GM12891 (cell line): ENCODE results near the gene GNLY.

ENCODE experiments used
- DNase-seq: peaks from one replicate; pipeline ENCODE4 v3.0.0; 2011; ENCODE audit warnings: low spot score; ENCODE audit not compliant: insufficient read length
- FAIRE-seq: peaks from 2 replicates; lab custom pipeline; 2011; peaks lifted over from hg19 to GRCh38; lab: Jason Lieb, UNC
- PAX5 ChIP-seq: IDR thresholded peaks from 2 replicates; pipeline ENCODE4 v1.6.1; 2011; ENCODE audit warnings: low read length, moderate library complexity, mild to moderate bottlenecking; ENCODE audit not compliant: insufficient read depth, severe bottlenecking
- POLR2A ChIP-seq: IDR thresholded peaks from 2 replicates; pipeline ENCODE4 v1.6.1; 2011; ENCODE audit warnings: low read depth, low read length, control low read depth
- POLR2AphosphoS5 ChIP-seq: IDR thresholded peaks from 2 replicates; pipeline ENCODE4 v1.6.1; 2011; ENCODE audit warnings: low read depth, low read length, control low read depth
- POU2F2 ChIP-seq: IDR thresholded peaks from 2 replicates; pipeline ENCODE4 v1.6.1; 2011; ENCODE audit warnings: low read depth, mild to moderate bottlenecking, control low read depth, low read length, moderate library complexity
- SPI1 ChIP-seq: IDR thresholded peaks from 2 replicates; pipeline ENCODE4 v1.6.1; 2011; ENCODE audit warnings: low read depth, low read length, control low read depth
- TAF1 ChIP-seq: IDR thresholded peaks from 2 replicates; pipeline ENCODE4 v1.6.1; 2011; ENCODE audit warnings: low read depth, low read length, control low read depth

GNLY gene

DNA sequence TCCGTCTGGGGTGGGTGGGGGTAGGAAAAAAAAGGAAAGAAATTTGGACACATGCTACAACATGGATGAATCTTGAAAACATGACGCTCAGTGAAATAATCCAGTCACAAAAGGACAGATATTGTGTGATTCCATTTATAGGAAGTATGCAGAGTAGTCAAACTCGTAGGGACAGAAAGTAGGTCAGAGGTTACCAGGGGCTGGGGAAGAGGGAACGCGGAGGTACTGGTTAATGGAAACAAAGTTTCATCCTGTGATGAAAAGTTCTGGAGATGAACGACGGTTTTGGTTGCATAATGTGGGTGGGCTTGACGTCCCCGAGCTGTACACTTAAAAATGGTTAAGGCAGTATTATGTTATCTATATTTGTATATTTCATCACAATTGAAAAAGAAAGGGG is 21.7 kb upstream of the GNLY start:
- FAIRE-seq, result peak; percentile 67
- TF ChIP-seq PAX5, result no peak
- TF ChIP-seq SPI1, result no peak
- no peak for TF ChIP-seq TAF1
- no peak for TF ChIP-seq POLR2A
- TF ChIP-seq POLR2AphosphoS5, result no peak
- no peak for DNase-seq

DNA sequence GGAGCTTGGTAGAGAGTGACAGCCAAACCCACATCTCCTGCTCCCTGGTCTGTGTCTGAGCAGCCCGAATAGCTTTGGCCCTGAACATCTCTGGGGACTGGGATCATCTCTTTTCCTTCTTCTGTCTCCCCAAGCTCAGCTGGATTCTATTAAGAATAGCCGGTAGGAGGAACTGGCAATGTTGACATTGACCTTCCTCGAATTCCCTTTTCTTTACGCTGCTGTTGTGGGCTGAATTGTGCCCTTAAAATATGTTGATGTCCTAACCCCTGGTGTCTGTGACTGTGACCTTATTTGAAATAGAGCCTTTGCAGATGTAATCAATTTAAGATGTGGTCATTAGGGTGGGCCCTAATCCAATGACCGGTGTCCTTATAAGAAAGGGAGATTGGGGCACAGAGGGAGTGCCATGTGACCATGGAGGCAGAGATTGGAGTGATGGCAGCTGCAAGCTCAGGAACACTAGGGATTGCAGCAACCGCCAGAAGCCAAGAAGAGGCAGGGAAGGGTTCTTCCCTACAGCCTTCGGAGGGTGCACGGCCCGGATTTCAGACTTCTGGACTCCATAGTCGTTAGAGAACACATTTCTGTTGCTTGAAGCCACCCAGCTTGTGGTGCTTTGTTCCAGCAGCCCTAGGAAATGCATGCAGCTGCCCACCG is 20.3 kb upstream of the GNLY start:
- TF ChIP-seq POLR2A, result no peak
- TF ChIP-seq POU2F2, result no peak
- no peak for TF ChIP-seq PAX5
- no peak for TF ChIP-seq SPI1
- no peak for TF ChIP-seq POLR2AphosphoS5
- no peak for TF ChIP-seq TAF1
- DNase-seq (no peak), FAIRE-seq (no peak)

DNA sequence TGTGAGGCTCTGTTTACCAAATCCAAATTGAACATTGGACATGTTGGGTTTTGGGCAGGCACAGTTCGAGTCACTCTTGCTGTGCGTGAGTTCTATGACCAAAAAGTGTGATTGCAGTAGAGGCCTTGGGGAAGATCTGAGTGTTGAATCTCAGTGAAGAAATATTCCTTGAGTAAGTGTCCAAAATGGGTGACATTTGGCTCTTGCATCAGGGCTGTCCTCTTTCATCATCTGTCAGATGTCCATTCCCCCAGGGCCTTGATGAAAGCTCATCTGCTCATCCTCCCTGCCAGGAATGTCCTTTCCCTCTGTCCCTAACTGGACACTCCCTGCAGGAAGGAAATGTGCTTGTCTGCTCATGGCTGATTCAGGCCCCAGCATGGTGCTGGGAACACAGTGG is 19.7 kb upstream of the GNLY start:
- DNase-seq (no peak), FAIRE-seq (peak; percentile 35)
- TF ChIP-seq POLR2A (no peak), TAF1 (no peak), POU2F2 (no peak), SPI1 (no peak), PAX5 (no peak), POLR2AphosphoS5 (no peak)

DNA sequence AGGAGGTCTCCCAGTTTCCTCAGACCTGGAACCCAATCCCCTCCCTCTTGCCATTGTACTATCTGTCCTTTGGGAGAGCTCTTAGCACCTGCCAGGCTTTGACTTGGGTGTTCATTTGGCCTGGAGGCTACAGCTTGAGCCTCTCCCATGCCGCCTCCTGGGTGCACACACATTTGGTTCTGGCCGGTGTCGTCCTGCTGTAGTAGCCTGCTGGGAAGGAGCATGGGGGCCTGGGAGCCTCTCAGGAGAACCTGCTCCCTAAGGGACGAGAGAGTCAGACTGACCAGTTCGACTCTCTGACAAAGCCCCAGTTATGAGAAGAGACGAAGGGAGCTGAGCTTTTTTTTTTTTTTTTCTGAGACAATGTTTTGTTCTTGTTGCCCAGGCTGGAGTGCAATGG is 18.7 kb upstream of the GNLY start:
- DNase-seq, result no peak
- TF ChIP-seq POLR2AphosphoS5, result no peak
- TF ChIP-seq PAX5, result no peak
- no peak for TF ChIP-seq POU2F2
- no peak for TF ChIP-seq TAF1
- TF ChIP-seq POLR2A, result no peak
- FAIRE-seq, result no peak

DNA sequence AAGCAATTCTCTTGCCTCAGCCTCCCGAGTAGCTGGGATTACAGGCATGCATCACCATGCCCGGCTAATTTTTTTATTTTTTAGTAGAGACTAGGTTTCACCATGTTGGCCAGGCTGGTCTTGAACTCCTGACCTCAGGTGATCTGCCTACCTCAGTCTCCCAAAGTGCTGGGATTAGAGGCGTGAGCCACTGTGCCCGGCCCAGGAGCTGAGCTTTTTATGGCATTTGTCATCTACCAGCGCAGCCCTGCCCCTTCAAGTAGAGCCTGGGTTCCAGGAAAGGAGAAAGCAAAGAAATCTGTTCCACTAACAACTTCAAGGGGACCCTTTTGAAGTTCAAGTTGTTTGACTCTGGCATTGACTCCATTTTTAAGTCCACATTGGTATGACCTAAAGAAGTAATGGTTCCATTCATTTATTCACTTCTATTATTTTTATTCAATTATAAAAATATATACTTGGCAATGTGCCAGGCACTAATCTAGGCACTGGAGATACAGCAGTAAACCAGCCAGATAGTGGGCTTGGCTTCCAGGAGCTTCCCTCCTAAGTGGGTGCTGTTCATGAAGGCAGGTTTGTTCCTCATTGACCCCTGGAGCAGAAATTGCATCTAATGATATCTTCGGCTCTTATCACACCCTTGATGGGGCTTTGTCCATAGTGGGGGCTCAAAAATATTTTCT is 18.2 kb upstream of the GNLY start:
- no peak for TF ChIP-seq POLR2A
- DNase-seq (no peak), FAIRE-seq (no peak)

DNA sequence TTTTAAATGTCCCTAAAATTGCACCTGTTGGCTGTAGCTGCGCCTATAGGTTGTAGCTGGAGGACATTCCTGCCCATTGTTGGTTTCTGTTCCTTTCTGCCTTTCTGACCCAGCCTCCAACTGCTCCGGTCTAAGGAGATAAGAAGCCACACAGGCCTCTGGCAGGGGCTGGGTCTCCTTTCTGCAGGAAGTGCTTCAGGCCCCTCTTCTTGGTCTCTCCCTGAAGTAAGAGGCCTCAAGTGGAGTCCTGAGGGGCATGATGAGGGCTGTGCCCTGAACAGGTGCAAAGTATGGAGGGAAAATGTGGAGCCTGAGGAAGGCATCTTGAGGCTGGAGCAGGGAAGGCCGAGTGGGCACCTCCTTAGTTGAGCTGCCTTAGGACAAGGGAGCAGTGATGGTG is 15.8 kb upstream of the GNLY start:
- DNase-seq (no peak), FAIRE-seq (no peak)
- no peak for TF ChIP-seq SPI1
- no peak for TF ChIP-seq PAX5
- no peak for TF ChIP-seq POLR2A
- no peak for TF ChIP-seq POU2F2
- no peak for TF ChIP-seq POLR2AphosphoS5
- TF ChIP-seq TAF1, result no peak

DNA sequence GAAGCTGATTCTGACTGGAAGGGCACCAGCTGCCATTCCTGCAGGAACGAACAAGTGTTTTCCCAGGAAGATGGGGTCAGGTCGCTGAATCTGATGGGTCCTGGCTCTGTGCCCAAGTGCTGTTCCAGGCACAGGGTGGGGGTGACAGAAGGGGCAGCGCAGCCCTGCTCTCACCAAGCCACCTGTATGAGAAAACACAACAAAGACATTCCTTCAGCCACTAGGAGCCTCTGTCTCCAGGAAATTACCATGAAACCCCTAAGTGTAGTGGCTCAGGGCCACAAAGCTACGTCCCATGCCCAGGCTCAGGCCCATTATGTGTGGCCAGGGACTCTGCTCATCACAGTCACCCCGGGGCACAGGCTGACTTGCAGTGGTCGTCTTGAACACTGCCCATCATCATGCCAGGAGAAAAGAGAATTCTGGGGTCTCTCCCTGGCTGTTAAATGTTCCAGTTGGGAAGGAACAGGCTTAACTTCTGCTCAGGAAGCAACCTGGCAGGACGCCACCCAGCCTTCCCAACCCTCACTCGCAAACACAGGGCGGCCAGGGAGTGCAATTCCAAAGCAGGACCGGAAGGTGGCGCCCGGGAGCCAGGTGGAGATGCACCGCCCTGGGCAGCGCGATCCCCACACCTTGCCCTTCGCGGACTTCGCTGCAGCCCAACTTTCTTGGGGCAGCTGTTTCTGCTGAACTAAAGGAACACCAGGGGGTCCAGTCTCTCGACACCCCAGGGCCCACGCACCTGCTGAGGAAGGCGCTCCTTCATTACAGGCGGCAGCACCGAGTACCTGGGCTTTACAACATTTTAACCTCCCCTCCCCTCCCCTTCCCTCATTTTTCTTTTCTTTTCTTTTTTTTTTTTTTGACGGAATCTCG is 15.1 kb upstream of the GNLY start:
- peak; percentile 78 for DNase-seq
- peak; percentile 78 for FAIRE-seq
- no peak for TF ChIP-seq POLR2AphosphoS5
- no peak for TF ChIP-seq TAF1
- no peak for TF ChIP-seq POLR2A
- no peak for TF ChIP-seq PAX5
- TF ChIP-seq SPI1, result no peak
- TF ChIP-seq POU2F2, result no peak

DNA sequence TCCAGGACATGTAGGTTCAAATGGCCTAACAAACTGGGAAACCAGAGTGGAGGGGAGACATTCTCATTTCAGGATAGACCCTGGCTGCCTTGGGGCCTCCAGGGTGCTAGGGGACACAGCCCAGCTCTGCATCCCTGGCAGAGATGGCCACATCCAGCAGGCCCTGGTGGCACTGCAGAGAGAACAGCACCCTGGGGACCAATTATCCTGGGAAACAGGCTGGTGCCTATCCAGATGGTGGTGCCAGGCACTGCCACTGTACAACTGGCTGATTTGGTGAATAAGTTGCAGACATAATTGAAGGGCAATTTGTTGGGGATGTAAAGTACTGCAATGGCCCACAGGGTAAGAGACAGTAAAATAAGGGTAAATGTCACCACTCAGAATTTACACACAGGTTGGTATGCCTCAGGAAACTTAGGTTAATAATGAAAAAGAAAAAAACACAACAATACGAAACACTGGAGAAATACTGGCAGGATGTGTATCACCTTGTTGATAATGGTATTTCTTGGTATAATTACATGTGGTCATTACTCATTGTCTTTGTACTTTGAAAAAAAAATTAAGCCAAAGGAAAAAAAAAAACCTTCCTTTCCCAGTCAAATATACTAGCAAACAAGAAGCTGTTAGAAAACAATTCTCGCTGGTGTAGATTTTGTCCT is 13.3 kb upstream of the GNLY start:
- no peak for FAIRE-seq
- TF ChIP-seq TAF1 (no peak), POU2F2 (no peak), POLR2A (no peak), SPI1 (no peak), PAX5 (no peak), POLR2AphosphoS5 (no peak)
- no peak for DNase-seq

DNA sequence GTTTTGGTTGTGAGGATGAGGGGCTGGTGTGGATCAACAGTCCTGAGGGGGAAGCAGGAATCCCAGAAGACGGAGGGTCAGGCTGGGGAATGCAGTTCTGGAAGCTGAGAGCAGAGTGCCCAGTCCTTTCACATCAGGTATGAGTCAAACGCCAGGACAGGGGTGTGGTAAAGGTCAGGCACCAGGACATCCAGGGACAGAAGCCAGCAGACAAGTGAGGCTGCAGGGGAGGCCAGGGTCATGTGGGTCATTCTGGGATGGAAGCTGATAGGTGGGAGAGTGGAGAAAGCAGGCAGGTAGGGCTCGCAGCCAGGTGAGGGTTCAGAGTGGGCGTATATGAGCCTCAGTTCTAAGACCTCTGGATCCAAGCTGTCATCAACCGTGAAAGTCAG is 12.8 kb upstream of the GNLY start:
- DNase-seq, result no peak
- TF ChIP-seq POU2F2 (no peak), TAF1 (no peak), PAX5 (no peak), POLR2AphosphoS5 (no peak), SPI1 (no peak), POLR2A (no peak)

More for the DNA sequence above, 12.8 kb upstream of the GNLY start:
- FAIRE-seq, result no peak
